ENCODE measurements around the gene MTNR1A.

MTNR1A gene

GRCh38 chr4:186596346-186596745, 41.0 kb upstream of the MTNR1A start:
- ChIA-PET CTCF (no interaction called here), POLR2A (no interaction called here)
- TF ChIP-seq TARDBP (IDR thresholded peaks at IDR 0.05) (no peak), ZNF384 (IDR thresholded peaks at IDR 0.05) (no peak), FOXA1 (IDR thresholded peaks at IDR 0.05) (no peak), SP1 (IDR thresholded peaks at IDR 0.05) (no peak), FOXK2 (IDR thresholded peaks at IDR 0.05) (no peak), PKNOX1 (IDR thresholded peaks at IDR 0.05) (no peak), FOXM1 (IDR thresholded peaks at IDR 0.05; ENCODE audit: borderline replicate concordance) (no peak), NFRKB (IDR thresholded peaks at IDR 0.05) (no peak), ELF4 (IDR thresholded peaks at IDR 0.05) (no peak), ARNT (IDR thresholded peaks at IDR 0.05) (no peak), L3MBTL2 (conservative IDR thresholded peaks at IDR 0.05) (no peak), CTBP1 (IDR thresholded peaks at IDR 0.05; ENCODE audit: borderline replicate concordance) (no peak)
- DNase-seq (ENCODE audit: extremely low spot score), result no peak

DNA sequence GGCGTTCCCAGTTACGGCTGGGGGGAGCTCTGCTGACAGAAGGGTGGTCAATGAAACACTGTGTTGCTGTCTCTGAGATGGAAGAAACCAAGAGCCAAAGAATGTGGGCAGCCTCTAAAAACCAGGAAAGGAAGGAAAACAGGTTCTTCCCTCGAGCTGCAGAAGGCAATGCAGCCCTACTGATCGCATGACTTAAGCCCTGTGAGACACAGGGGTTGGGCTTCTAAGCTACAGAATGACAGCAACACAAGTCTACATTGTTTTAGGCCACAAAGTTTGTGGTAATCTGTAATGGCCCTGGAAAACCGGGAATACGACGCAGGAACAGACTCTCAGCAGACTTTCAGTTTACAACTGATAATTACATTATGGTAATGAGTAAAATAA, 38.2 kb upstream of the MTNR1A start:
- ChIA-PET CTCF (interaction anchor here (0.8 kb wide), 1 partner anchor 297 kb away, joined by 3 read pairs; no protein-coding TSS in a partner anchor), POLR2A (no interaction called here)
- DNase-seq (ENCODE audit: extremely low spot score), result no peak
- TF ChIP-seq ELF4 (IDR thresholded peaks at IDR 0.05) (no peak), FOXK2 (IDR thresholded peaks at IDR 0.05) (no peak), FOXM1 (IDR thresholded peaks at IDR 0.05; ENCODE audit: borderline replicate concordance) (no peak), L3MBTL2 (conservative IDR thresholded peaks at IDR 0.05) (no peak), BHLHE40 (IDR thresholded peaks at IDR 0.05; ENCODE audit: borderline replicate concordance) (no peak)

GRCh38 chr4:186592966-186593586, 37.7 kb upstream of the MTNR1A start:
- no peak for DNase-seq (ENCODE audit: extremely low spot score)
- POLR2A ChIA-PET, result interaction anchor here (1.5 kb wide), 1 partner anchor 130 kb away, joined by 6 read pairs; the partner anchor contains the start of gene FAT1
- CTCF ChIA-PET, result interaction anchor here (0.8 to 1.0 kb wide), 2 partner anchors 38 to 297 kb away, joined by 3 read pairs; partner anchors contain the start of gene MTNR1A
- TF ChIP-seq TARDBP (IDR thresholded peaks at IDR 0.05), result no peak
- TF ChIP-seq LEF1 (IDR thresholded peaks at IDR 0.05; ENCODE audit: borderline replicate concordance), result no peak

DNA sequence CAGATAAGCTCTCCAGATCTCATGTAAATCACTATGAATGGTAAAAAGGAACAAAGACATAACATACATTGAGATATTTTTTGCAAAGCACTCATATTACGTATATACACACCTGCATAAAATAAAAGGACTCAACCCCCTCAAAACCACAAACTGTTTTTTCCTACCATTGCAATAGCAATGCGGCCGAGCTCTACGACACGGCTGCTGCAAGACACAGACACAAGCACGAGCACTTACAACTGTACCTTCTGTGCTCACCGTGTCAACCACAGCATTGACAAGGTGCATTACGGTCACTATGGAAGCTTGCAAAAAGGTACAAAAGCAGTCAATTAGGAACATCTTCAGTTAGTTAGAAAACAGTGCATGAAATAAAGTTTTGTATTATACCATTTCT, 37.1 kb upstream of the MTNR1A start:
- DNase-seq (ENCODE audit: extremely low spot score), result no peak
- ChIA-PET POLR2A (interaction anchor here (1.5 kb wide), 1 partner anchor 131 kb away, joined by 6 read pairs; the partner anchor contains the start of gene FAT1), CTCF (interaction anchor here (1.0 kb wide), 1 partner anchor 37 kb away, joined by 3 read pairs; the partner anchor contains the start of gene MTNR1A)
- TF ChIP-seq LEF1 (IDR thresholded peaks at IDR 0.05; ENCODE audit: borderline replicate concordance) (no peak), FOXM1 (IDR thresholded peaks at IDR 0.05; ENCODE audit: borderline replicate concordance) (no peak), HDGF (IDR thresholded peaks at IDR 0.05; ENCODE audit: borderline replicate concordance) (no peak), ELF4 (IDR thresholded peaks at IDR 0.05) (no peak), SP1 (IDR thresholded peaks at IDR 0.05) (no peak), TARDBP (IDR thresholded peaks at IDR 0.05) (no peak), CTBP1 (IDR thresholded peaks at IDR 0.05; ENCODE audit: borderline replicate concordance) (no peak), ZNF384 (IDR thresholded peaks at IDR 0.05) (no peak), SUZ12 (IDR thresholded peaks at IDR 0.05) (no peak), L3MBTL2 (conservative IDR thresholded peaks at IDR 0.05) (no peak), FOXA1 (IDR thresholded peaks at IDR 0.05) (no peak), FOXK2 (IDR thresholded peaks at IDR 0.05) (no peak), PKNOX1 (IDR thresholded peaks at IDR 0.05) (no peak), BHLHE40 (IDR thresholded peaks at IDR 0.05; ENCODE audit: borderline replicate concordance) (no peak), ARNT (IDR thresholded peaks at IDR 0.05) (no peak), NFRKB (IDR thresholded peaks at IDR 0.05) (no peak)

GRCh38 chr4:186591651-186592050, 36.3 kb upstream of the MTNR1A start:
- TF ChIP-seq TARDBP (IDR thresholded peaks at IDR 0.05) (no peak), LEF1 (IDR thresholded peaks at IDR 0.05; ENCODE audit: borderline replicate concordance) (no peak), BHLHE40 (IDR thresholded peaks at IDR 0.05; ENCODE audit: borderline replicate concordance) (no peak), FOXM1 (IDR thresholded peaks at IDR 0.05; ENCODE audit: borderline replicate concordance) (no peak), SUZ12 (IDR thresholded peaks at IDR 0.05) (no peak), SP1 (IDR thresholded peaks at IDR 0.05) (no peak), ZNF384 (IDR thresholded peaks at IDR 0.05) (no peak), FOXA1 (IDR thresholded peaks at IDR 0.05) (no peak), HDGF (IDR thresholded peaks at IDR 0.05; ENCODE audit: borderline replicate concordance) (no peak), CTBP1 (IDR thresholded peaks at IDR 0.05; ENCODE audit: borderline replicate concordance) (no peak), PKNOX1 (IDR thresholded peaks at IDR 0.05) (no peak), FOXK2 (IDR thresholded peaks at IDR 0.05) (no peak), ELF4 (IDR thresholded peaks at IDR 0.05) (no peak), NFRKB (IDR thresholded peaks at IDR 0.05) (no peak), ARNT (IDR thresholded peaks at IDR 0.05) (no peak), L3MBTL2 (conservative IDR thresholded peaks at IDR 0.05) (no peak)
- DNase-seq (ENCODE audit: extremely low spot score), result no peak
- ChIA-PET POLR2A (interaction anchor here (1.5 kb wide), 1 partner anchor 132 kb away, joined by 6 read pairs; the partner anchor contains the start of gene FAT1), CTCF (interaction anchor here (1.0 kb wide), 1 partner anchor 118 kb away, joined by 3 read pairs; no protein-coding TSS in a partner anchor)

DNA sequence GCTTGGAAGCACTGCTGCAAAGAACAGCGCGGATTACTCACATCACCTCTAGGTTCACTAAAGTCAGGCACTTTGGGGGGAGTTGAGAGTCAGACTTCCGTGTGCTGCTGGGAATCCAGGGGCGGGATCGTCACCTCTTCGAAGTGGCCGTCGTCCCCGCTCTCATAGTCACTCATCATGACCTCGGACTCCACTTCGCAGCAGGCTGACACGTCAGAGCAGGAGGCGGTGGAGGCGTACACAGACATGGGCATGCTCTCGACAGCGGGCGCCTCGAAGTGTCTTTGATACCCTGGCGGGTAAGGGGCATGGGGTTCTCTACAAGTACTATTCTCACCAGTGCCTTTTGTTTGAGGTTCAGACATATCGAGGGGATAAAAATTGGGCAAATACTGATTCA, 33.1 kb upstream of the MTNR1A start:
- TF ChIP-seq PKNOX1 (IDR thresholded peaks at IDR 0.05), result no peak
- no peak for TF ChIP-seq ARNT (IDR thresholded peaks at IDR 0.05)
- TF ChIP-seq NFRKB (IDR thresholded peaks at IDR 0.05), result no peak
- TF ChIP-seq FOXK2 (IDR thresholded peaks at IDR 0.05), result no peak
- TF ChIP-seq TARDBP (IDR thresholded peaks at IDR 0.05), result no peak
- no peak for TF ChIP-seq SUZ12 (IDR thresholded peaks at IDR 0.05)
- no peak for TF ChIP-seq HDGF (IDR thresholded peaks at IDR 0.05; ENCODE audit: borderline replicate concordance)
- TF ChIP-seq LEF1 (IDR thresholded peaks at IDR 0.05; ENCODE audit: borderline replicate concordance), result no peak
- no peak for TF ChIP-seq ELF4 (IDR thresholded peaks at IDR 0.05)
- TF ChIP-seq SP1 (IDR thresholded peaks at IDR 0.05), result no peak
- TF ChIP-seq FOXM1 (IDR thresholded peaks at IDR 0.05; ENCODE audit: borderline replicate concordance), result no peak
- DNase-seq (ENCODE audit: extremely low spot score), result no peak
- ChIA-PET CTCF (interaction anchor here (0.6 to 1.9 kb wide), 2 partner anchors 11 to 266 kb away, joined by 3 to 10 read pairs; no protein-coding TSS in a partner anchor), POLR2A (no interaction called here)

All from HEK293T (cell line).